M059J (cell line): ENCODE data around the gene CARM1. TPM values are rescaled to one million over a fixed set of nuclear protein-coding genes. Genes with fewer than 3 reads are reported as not detected.

ENCODE experiments used
- DNase-seq: peaks from one replicate; pipeline ENCODE4 v3.0.0-alpha.2; 2012; ENCODE audit warnings: low read depth
- total RNA-seq: library from RNA; depleted of rRNA; stranded (reverse); fragments of >200 nt; shearing (Covaris generic); gene quantifications from 2 replicates; pipeline ENCODE4 v1.2.3, GENCODE V29; 2014

The CARM1 gene
- total RNA-seq, 1 experiment from 2014 or later = 24.1 TPM

- DNase-seq = no peak
Observed at GRCh38 chr19:10907925-10908324, 36.6 kb downstream of the CARM1 start.

- DNase-seq = no peak
Observed at GRCh38 chr19:10908380-10908960, 37.1 kb downstream of the CARM1 start.

- no peak for DNase-seq
Observed at GRCh38 chr19:10911579-10912363, 40.4 kb downstream of the CARM1 start.

GRCh38 chr19:10912619-10913018 lies 41.3 kb downstream of the CARM1 start:
- no peak for DNase-seq

- no peak for DNase-seq
Observed at GRCh38 chr19:10913716-10914340, 42.5 kb downstream of the CARM1 start.

- DNase-seq = peak; percentile 79
Observed at GRCh38 chr19:10915130-10916091, 44.1 kb downstream of the CARM1 start.

GRCh38 chr19:10916602-10917001 lies 45.2 kb downstream of the CARM1 start:
- DNase-seq = no peak

- DNase-seq = no peak
Observed at GRCh38 chr19:10918359-10918758, 47.0 kb downstream of the CARM1 start.

GRCh38 chr19:10919352-10920287 lies 48.3 kb downstream of the CARM1 start:
- no peak for DNase-seq

- DNase-seq = no peak
Observed at GRCh38 chr19:10920288-10920655, 48.9 kb downstream of the CARM1 start.

GRCh38 chr19:10920781-10921180 lies 49.4 kb downstream of the CARM1 start:
- DNase-seq = no peak

GRCh38 chr19:10921199-10921909 lies 50.0 kb downstream of the CARM1 start:
- DNase-seq = no peak

- no peak for DNase-seq
Observed at GRCh38 chr19:10921910-10922637, 50.7 kb downstream of the CARM1 start.

- DNase-seq = no peak
Observed at GRCh38 chr19:10922638-10923014, 51.3 kb downstream of the CARM1 start.

- no peak for DNase-seq
Observed at GRCh38 chr19:10923260-10924112, 52.1 kb downstream of the CARM1 start.

GRCh38 chr19:10924597-10924996 lies 53.2 kb downstream of the CARM1 start:
- no peak for DNase-seq

GRCh38 chr19:10927730-10928562 lies 56.6 kb downstream of the CARM1 start:
- no peak for DNase-seq
